OCI-LY1 (cell line): Measurements from ENCODE around the gene CTNND2.

Experiments used
- H2AFZ ChIP-seq: fragments of 200-600 bp; sonication (generic), shearing (Covaris generic); 2 replicates; pipeline ENCODE4 v1.6.0; 2014; ENCODE audit warnings: antibody characterized with exemption, mild to moderate bottlenecking, low read length
- H3F3A ChIP-seq: fragments of 200-600 bp; sonication (generic), shearing (Covaris generic); 2 replicates; pipeline ENCODE4 v1.6.0; 2014; ENCODE audit warnings: mild to moderate bottlenecking, antibody characterized with exemption, low read length, moderate library complexity; ENCODE audit not compliant: insufficient read depth
- H3K27ac ChIP-seq: fragments of 200-600 bp; sonication (generic); 2 replicates; pipeline ENCODE4 v1.5.1; 2014; ENCODE audit warnings: low read length, mixed run types, mild to moderate bottlenecking, low read depth; ENCODE audit not compliant: poor library complexity, severe bottlenecking
- H3K27me3 ChIP-seq: fragments of 200-600 bp; sonication (generic); 2 replicates; pipeline ENCODE4 v1.6.0; 2014; ENCODE audit warnings: antibody characterized with exemption, mild to moderate bottlenecking, low read length, moderate library complexity; ENCODE audit not compliant: insufficient read depth
- H3K36me3 ChIP-seq: fragments of 200-600 bp; sonication (generic); 2 replicates; pipeline ENCODE4 v1.6.1; 2014; ENCODE audit warnings: mild to moderate bottlenecking, antibody characterized with exemption, low read length, moderate library complexity, mixed read lengths; ENCODE audit not compliant: insufficient read depth
- H3K4me1 ChIP-seq: fragments of 200-600 bp; sonication (generic); 2 replicates; pipeline ENCODE4 v1.5.1; 2014; ENCODE audit warnings: mild to moderate bottlenecking, low read length, moderate library complexity; ENCODE audit not compliant: insufficient read depth, severe bottlenecking
- H3K4me2 ChIP-seq: fragments of 200-600 bp; sonication (generic), shearing (Covaris generic); 2 replicates; pipeline ENCODE4 v1.6.1; 2014; ENCODE audit warnings: low read length
- H3K4me3 ChIP-seq: fragments of 200-600 bp; sonication (generic); 2 replicates; pipeline ENCODE4 v1.5.1; 2014; ENCODE audit warnings: low read length, low read depth, mild to moderate bottlenecking, mixed read lengths; ENCODE audit not compliant: poor library complexity, severe bottlenecking
- H3K79me2 ChIP-seq: fragments of 200-600 bp; shearing (Covaris generic); 2 replicates; pipeline ENCODE4 v1.6.1; 2016; ENCODE audit warnings: mixed run types, low read length, mixed read lengths; ENCODE audit not compliant: insufficient read depth
- H3K9ac ChIP-seq: fragments of 200-600 bp; sonication (generic), shearing (Covaris generic); 2 replicates; pipeline ENCODE4 v1.6.1; 2014; ENCODE audit warnings: mild to moderate bottlenecking, low read length, mixed read lengths
- H3K9me2 ChIP-seq: fragments of 200-600 bp; sonication (generic), shearing (Covaris generic); 2 replicates; pipeline ENCODE4 v1.6.1; 2014; ENCODE audit warnings: low read depth, mild to moderate bottlenecking, low read length, mixed read lengths
- H3K9me3 ChIP-seq: fragments of 200-600 bp; shearing (Covaris generic); 2 replicates; pipeline ENCODE4 v1.6.1; 2014; ENCODE audit warnings: low read length, mixed read lengths
- H4K20me1 ChIP-seq: fragments of 200-600 bp; sonication (generic), shearing (Covaris generic); 2 replicates; pipeline ENCODE4 v1.6.0; 2016; ENCODE audit warnings: mild to moderate bottlenecking, low read length; ENCODE audit not compliant: insufficient read depth
- EZH2 ChIP-seq: fragments of 200-600 bp; sonication (generic), shearing (Covaris generic); IDR thresholded peaks from 2 replicates; pipeline ENCODE4 v1.8.0; 2017; ENCODE audit warnings: borderline replicate concordance, mixed run types, mild to moderate bottlenecking, antibody characterized with exemption, low read length, moderate library complexity, mixed read lengths
- TF ChIP-seq, protein P1 (sequence below): fragments of 200-600 bp; sonication (generic), shearing (Covaris generic); IDR thresholded peaks from 2 replicates; pipeline ENCODE4 v1.5.1; 2017; ENCODE audit warnings: mild to moderate bottlenecking, antibody characterized with exemption, low read length, moderate library complexity, mixed read lengths

CTNND2 gene

DNA sequence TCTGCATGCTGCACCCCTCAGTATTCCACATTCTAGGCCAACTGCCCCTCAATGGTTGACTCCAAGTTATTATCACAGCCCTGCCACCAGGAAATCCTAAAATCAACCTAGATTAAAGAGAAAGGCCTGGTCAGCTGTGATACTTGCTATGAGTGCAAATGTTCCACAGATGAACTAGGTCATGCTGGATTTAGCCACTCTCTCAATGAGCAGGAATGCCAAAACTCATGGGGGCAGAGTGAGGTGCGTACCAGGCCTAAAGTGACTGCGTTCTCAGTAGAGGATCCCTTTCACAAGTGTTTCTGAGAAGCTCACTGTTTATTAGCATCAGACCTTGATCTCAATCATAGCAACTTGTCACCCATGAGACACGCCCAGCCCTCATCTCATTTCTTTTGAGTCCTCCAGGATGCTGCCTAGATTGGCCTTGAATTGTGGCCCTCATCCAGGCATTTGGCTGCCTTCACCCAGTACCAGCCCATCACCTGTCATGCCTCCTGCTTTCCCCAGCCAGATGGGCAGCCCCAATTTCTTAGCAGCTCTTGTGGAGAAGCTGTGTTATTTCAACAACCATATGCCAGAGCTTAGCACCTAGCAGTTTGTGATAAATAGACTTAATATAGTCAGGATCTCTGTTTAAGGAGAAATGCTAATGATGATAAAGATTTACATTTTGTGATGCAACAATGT is 383.9 kb downstream of the CTNND2 start:
- H3K4me1 ChIP-seq: no peaks in the 10 kb centered on the region
- no peaks in the 10 kb centered on the region for H3K9me3 ChIP-seq
- no peaks in the 10 kb centered on the region for H3K36me3 ChIP-seq
- H3K4me3 ChIP-seq: no peak overlapping the region
- no peaks in the 10 kb centered on the region for H3K9me2 ChIP-seq
- H3K9ac ChIP-seq: no peak overlapping the region
- no peaks in the 10 kb centered on the region for H4K20me1 ChIP-seq
- H3K27me3 ChIP-seq: no peaks in the 10 kb centered on the region
- no peak overlapping the region for H2AFZ ChIP-seq
- H3K4me2 ChIP-seq: no peak overlapping the region
- H3F3A ChIP-seq: no peaks in the 10 kb centered on the region
- no peaks in the 10 kb centered on the region for H3K79me2 ChIP-seq
- TF ChIP-seq, protein P1, sequence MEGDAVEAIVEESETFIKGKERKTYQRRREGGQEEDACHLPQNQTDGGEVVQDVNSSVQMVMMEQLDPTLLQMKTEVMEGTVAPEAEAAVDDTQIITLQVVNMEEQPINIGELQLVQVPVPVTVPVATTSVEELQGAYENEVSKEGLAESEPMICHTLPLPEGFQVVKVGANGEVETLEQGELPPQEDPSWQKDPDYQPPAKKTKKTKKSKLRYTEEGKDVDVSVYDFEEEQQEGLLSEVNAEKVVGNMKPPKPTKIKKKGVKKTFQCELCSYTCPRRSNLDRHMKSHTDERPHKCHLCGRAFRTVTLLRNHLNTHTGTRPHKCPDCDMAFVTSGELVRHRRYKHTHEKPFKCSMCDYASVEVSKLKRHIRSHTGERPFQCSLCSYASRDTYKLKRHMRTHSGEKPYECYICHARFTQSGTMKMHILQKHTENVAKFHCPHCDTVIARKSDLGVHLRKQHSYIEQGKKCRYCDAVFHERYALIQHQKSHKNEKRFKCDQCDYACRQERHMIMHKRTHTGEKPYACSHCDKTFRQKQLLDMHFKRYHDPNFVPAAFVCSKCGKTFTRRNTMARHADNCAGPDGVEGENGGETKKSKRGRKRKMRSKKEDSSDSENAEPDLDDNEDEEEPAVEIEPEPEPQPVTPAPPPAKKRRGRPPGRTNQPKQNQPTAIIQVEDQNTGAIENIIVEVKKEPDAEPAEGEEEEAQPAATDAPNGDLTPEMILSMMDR: no peak
- no peak for TF ChIP-seq EZH2
- no peak overlapping the region for H3K27ac ChIP-seq

DNA sequence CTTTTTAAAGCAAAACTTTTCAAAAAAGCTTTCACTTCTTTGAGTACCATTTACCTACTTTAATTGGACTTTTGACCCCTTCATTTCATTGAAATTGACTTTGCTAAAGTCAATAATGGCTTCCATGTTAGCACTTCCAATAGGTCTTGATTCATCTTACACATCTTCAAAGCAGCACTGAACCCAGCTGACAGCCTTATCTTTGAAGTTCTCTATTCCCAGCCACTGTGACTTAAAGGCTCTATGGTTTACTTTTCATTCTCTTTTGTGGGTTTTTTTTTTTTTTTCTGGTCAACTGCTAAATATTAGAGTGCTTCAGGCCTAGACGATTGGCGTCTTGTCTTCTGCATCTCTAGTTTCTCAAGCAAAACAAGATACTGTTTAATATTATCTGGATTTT is 385.0 kb downstream of the CTNND2 start:
- Histone ChIP-seq H2AFZ (no peak overlapping the region), H3F3A (no peaks in the 10 kb centered on the region)

GRCh38 chr5:11518676-11519075 is 385.6 kb downstream of the CTNND2 start:
- H3F3A ChIP-seq: no peaks in the 10 kb centered on the region
- H2AFZ ChIP-seq: no peak overlapping the region
- H3K4me1 ChIP-seq: no peaks in the 10 kb centered on the region
- no peaks in the 10 kb centered on the region for H3K9me2 ChIP-seq
- no peaks in the 10 kb centered on the region for H4K20me1 ChIP-seq
- H3K9me3 ChIP-seq: no peaks in the 10 kb centered on the region
- H3K4me3 ChIP-seq: no peak overlapping the region
- H3K36me3 ChIP-seq: no peaks in the 10 kb centered on the region
- no peak for TF ChIP-seq EZH2
- TF ChIP-seq, protein P1: no peak
- H3K79me2 ChIP-seq: no peaks in the 10 kb centered on the region
- H3K4me2 ChIP-seq: no peak overlapping the region
- no peaks in the 10 kb centered on the region for H3K27me3 ChIP-seq
- H3K27ac ChIP-seq: no peak overlapping the region
- H3K9ac ChIP-seq: no peak overlapping the region

More for the DNA sequence above, 385.0 kb downstream of the CTNND2 start:
- Histone ChIP-seq H4K20me1 (no peaks in the 10 kb centered on the region), H3K9me2 (no peaks in the 10 kb centered on the region), H3K4me1 (no peaks in the 10 kb centered on the region), H3K9me3 (no peaks in the 10 kb centered on the region), H3K79me2 (no peaks in the 10 kb centered on the region), H3K27me3 (no peaks in the 10 kb centered on the region), H3K36me3 (no peaks in the 10 kb centered on the region), H3K4me3 (no peak overlapping the region), H3K9ac (no peak overlapping the region), H3K27ac (no peak overlapping the region), H3K4me2 (no peak overlapping the region)
- no peak for TF ChIP-seq EZH2
- TF ChIP-seq, protein P1: no peak
